CD4-positive, alpha-beta T cell treated with Interleukin-4 for 4 hours (primary cell): Measurements from ENCODE around the gene ZER1.
A peak's percentile ranks its signal among the peaks of the same experiment; 100 is the strongest.
"Not testable (repeated sequence)": the region's sequence is repeated elsewhere in the genome, so short reads cannot be mapped to it uniquely, and the experiment has no call there.

Experiments used
- DNase-seq: peaks from one replicate; pipeline ENCODE4 v3.0.0-alpha.2; 2020

The ZER1 gene

GRCh38 chr9:128771745-128772519 is at the start of gene ZER1:
ZER1 (minus strand) TSS chr9:128771927; CDS start chr9:128755565, 16,362 bp downstream.
- peak; percentile 86 for DNase-seq

GRCh38 chr9:128820665-128821583 is 49.2 kb upstream of the ZER1 start:
- no peak for DNase-seq

- no peak for DNase-seq
Measured at GRCh38 chr9:128819716-128820664, 48.3 kb upstream of the ZER1 start.

GRCh38 chr9:128818839-128819715 is 47.4 kb upstream of the ZER1 start:
- peak; percentile 30 for DNase-seq

GRCh38 chr9:128818099-128818838 is 46.5 kb upstream of the ZER1 start, which contains the start of gene ENDOG:
ENDOG (plus strand) TSS chr9:128818500; CDS start chr9:128818685, 185 bp downstream.
- DNase-seq = peak; percentile 96

- DNase-seq = no peak
Measured at GRCh38 chr9:128810873-128811272, 39.1 kb upstream of the ZER1 start.

GRCh38 chr9:128809831-128810230 is 38.1 kb upstream of the ZER1 start:
- no peak for DNase-seq

GRCh38 chr9:128809036-128809599 is 37.4 kb upstream of the ZER1 start:
- no peak for DNase-seq

GRCh38 chr9:128808543-128808942 is 36.8 kb upstream of the ZER1 start:
- DNase-seq = no peak

GRCh38 chr9:128807827-128808226 is 36.1 kb upstream of the ZER1 start:
- DNase-seq = no peak

GRCh38 chr9:128805661-128806060 is 33.9 kb upstream of the ZER1 start:
- DNase-seq = no peak

GRCh38 chr9:128802482-128802881 is 30.8 kb upstream of the ZER1 start:
- DNase-seq = no peak

- DNase-seq = no peak
Measured at GRCh38 chr9:128800061-128800460, 28.3 kb upstream of the ZER1 start.

- no peak for DNase-seq
Measured at GRCh38 chr9:128798896-128799295, 27.2 kb upstream of the ZER1 start.

- not testable (repeated sequence) for DNase-seq
Measured at GRCh38 chr9:128794961-128795360, 23.2 kb upstream of the ZER1 start.

- no peak for DNase-seq
Measured at GRCh38 chr9:128792978-128793686, 21.4 kb upstream of the ZER1 start.

- DNase-seq = no peak
Measured at GRCh38 chr9:128792134-128792533, 20.4 kb upstream of the ZER1 start.

GRCh38 chr9:128790536-128790935 is 18.8 kb upstream of the ZER1 start:
- DNase-seq = no peak

- DNase-seq = no peak
Measured at GRCh38 chr9:128788445-128788844, 16.7 kb upstream of the ZER1 start.

GRCh38 chr9:128787659-128788058 is 15.9 kb upstream of the ZER1 start:
- no peak for DNase-seq
